ENCODE data around the gene TNFAIP8.

TNFAIP8 gene

DNA sequence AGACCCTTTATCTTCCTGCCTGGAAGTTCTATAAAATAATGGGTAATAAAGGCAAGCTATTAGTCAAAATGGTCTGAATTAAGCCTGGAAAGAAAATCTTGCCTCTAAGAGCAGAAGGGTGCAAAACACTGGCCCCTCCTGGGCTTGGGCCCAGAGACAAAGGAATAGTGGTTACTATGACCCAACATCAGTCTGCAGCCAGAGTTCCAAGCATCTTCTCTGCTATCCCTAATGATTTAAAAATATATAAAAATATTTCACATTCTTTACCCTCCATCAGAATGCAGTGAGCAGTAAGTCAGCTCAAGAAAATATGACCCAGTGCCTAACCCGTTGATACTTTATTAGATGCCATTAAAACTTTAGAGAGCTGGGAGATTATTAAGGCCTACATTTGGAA, 14.7 kb downstream of the TNFAIP8 start:
- no peak for DNase-seq (ENCODE audit: low read depth in 2 of 2)

GRCh38 chr5:119371146-119371545, 15.3 kb downstream of the TNFAIP8 start:
- DNase-seq (ENCODE audit: low read depth in 2 of 2) = no peak

DNA sequence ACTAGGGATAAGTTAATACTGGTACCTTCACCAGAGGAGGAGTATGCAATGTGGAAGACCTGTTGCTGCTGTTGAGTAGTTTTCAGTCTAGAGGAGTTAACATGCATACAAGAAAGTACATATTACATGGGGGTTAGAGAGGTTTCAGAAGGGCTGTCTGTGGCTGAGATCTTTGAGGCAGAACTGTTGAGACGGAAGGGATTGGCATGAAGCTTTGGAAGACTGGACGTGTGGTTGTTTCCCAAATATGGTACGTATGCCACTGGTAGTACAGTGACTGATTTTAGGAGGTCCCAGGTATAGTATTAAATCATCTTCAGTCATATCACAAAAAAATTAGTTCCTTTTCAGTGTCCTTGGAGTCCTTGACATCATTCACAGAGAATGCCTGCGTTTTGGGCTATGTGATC, 17.6 kb downstream of the TNFAIP8 start:
- DNase-seq (ENCODE audit: low read depth in 2 of 2) = no peak

GRCh38 chr5:119374901-119375300, 19.1 kb downstream of the TNFAIP8 start:
- no peak for DNase-seq (ENCODE audit: low read depth in 2 of 2)

- DNase-seq (ENCODE audit: low read depth in 2 of 2) = no peak
Observed at GRCh38 chr5:119377066-119377465, 21.2 kb downstream of the TNFAIP8 start.

GRCh38 chr5:119378075-119378700, 22.4 kb downstream of the TNFAIP8 start:
- no peak for DNase-seq (ENCODE audit: low read depth in 2 of 2)

- no peak for DNase-seq (ENCODE audit: low read depth in 2 of 2)
Observed at GRCh38 chr5:119379096-119379495, 23.3 kb downstream of the TNFAIP8 start.

- no peak for DNase-seq (ENCODE audit: low read depth in 2 of 2)
Observed at GRCh38 chr5:119379942-119380547, 24.2 kb downstream of the TNFAIP8 start.

- no peak for DNase-seq (ENCODE audit: low read depth in 2 of 2)
Observed at GRCh38 chr5:119382169-119382568, 26.4 kb downstream of the TNFAIP8 start.

- DNase-seq (ENCODE audit: low read depth in 2 of 2) = no peak
Observed at GRCh38 chr5:119383008-119383407, 27.2 kb downstream of the TNFAIP8 start.

- DNase-seq (ENCODE audit: low read depth in 2 of 2) = no peak
Observed at GRCh38 chr5:119385136-119385535, 29.3 kb downstream of the TNFAIP8 start.

DNA sequence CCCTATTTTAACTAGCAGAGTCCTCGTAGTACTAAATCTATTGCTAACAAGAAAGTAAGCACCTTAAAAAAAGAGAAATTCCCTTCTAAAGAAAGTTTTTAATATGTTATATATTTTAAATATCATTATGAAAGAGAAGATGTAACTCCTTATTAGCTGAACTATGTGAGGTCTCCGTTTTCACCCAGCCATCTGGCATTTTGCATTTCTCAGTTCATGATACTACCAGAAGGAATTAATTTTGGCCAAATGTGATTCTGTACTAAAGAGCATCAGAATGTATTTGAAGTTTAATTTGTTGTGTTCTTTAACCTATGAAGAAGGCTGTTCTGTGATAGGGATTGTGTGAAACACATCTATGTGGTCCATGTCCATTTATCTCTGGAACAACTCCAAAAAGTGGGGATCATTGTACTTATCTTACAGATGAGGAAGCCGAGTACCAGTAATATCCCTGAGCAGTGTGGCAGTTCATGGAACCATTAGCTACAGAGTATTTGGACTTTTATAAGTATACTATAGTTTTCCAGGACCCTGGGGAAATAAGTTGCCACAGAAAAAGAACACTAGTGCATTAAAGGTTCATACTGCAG, 29.8 kb downstream of the TNFAIP8 start:
- DNase-seq (ENCODE audit: low read depth in 2 of 2) = no peak

GRCh38 chr5:119386596-119387344, 31.0 kb downstream of the TNFAIP8 start:
- no peak for DNase-seq (ENCODE audit: low read depth in 2 of 2)

- no peak for DNase-seq (ENCODE audit: low read depth in 2 of 2)
Observed at GRCh38 chr5:119387945-119388618, 32.3 kb downstream of the TNFAIP8 start.

DNA sequence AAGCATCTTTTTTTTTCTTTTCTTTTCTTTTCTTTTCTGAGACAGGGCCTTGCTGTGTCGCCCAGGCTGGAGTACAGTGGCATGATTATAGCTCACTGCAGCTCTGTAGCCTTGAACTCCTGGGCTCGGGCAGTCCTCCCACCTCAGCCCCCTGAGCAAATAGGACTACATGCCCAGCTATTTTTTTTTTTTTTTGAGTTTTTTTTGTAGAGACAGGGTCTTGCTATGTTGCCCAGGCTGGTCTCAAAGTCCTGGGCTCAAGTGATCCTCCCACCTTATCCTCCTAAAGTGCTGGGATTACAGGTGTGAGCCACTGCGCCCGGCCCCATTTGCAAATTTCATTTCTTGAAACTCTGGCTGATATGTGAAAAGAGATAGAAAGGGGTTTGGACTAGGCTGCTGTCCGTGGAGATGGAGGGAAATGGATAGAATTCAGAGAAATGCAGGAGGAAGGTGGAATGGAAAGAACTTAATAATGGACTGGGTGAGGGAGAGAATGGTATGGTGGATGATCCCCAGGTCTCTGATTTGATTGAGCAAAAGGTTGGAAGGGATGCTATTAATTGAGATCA, 32.9 kb downstream of the TNFAIP8 start:
- no peak for DNase-seq (ENCODE audit: low read depth in 2 of 2)

DNA sequence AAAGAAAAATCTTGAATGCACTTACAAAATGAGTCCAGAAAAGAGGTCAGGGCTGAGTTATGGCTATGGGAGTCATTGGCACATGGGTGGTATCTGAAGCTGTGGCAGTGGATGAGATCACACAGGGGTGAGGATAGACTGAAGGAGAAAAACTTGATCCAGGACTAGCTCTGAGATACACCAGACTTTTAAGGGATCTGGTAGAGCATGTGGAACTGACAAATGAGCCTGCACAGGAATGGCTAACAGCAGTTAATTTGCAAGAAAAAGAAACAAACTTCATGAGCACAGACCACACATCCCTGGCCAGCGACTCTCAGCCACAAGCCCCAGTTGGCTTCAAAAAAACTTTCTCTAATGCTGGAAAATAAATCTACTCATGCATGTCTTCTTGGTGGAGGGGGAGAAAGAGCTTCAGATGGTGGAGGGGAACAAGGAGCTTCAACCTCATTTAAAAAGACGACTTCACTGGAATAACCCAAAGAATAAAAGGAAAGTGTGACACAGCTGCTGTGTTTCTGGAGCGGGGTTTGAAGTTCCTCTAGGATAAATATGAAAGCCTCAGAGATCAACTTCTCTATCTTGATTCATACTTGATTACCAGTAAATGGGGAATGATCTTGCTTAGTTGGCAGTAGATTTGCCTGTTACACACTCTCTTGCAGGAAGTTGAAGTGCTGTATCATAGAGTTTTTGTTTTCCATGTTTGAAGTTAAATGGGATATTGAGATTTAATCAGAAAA, 33.6 kb downstream of the TNFAIP8 start:
- no peak for DNase-seq (ENCODE audit: low read depth in 2 of 2)

DNA sequence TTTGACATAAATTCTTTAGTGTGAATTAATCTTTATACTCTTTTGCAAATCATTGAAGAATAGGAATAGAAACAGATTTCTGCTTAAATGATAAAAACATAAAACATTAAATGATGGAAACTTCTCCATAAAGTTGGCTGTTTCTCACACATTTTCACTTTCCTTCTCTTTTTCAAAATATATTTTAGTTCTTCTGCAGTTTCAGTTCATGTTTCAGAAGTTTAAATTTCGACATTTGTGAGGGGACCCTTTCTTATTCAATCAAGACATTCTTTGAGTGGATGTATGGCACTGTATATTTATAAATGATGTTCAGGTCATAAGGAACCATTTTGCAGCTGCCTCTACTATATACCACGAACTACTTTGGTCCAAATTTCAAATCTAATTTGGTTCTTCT, 34.6 kb downstream of the TNFAIP8 start:
- no peak for DNase-seq (ENCODE audit: low read depth in 2 of 2)

DNA sequence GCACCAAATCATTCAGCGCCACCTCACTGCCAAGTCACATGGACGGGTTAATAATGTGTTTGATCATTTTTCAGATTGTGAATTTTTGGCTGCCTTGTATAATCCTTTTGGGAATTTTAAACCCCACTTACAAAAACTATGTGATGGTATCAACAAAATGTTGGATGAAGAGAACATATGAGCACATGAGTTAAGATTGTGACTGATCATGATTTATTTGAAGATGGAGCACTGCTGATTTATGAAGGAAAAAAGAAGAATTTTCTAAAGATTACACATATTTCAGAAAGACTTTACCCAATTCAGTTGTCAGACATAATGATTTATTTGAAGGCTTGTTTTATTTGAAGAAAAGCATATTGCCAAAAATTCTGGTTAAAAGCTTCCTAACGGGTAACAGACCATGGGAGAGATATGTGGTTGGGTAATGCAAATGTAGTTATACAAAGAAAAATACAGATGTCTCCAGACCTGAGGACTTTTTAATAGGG, 37.4 kb downstream of the TNFAIP8 start:
- DNase-seq (ENCODE audit: low read depth in 2 of 2) = no peak

GRCh38 chr5:119393746-119394145, 37.9 kb downstream of the TNFAIP8 start:
- DNase-seq (ENCODE audit: low read depth in 2 of 2) = no peak

DNA sequence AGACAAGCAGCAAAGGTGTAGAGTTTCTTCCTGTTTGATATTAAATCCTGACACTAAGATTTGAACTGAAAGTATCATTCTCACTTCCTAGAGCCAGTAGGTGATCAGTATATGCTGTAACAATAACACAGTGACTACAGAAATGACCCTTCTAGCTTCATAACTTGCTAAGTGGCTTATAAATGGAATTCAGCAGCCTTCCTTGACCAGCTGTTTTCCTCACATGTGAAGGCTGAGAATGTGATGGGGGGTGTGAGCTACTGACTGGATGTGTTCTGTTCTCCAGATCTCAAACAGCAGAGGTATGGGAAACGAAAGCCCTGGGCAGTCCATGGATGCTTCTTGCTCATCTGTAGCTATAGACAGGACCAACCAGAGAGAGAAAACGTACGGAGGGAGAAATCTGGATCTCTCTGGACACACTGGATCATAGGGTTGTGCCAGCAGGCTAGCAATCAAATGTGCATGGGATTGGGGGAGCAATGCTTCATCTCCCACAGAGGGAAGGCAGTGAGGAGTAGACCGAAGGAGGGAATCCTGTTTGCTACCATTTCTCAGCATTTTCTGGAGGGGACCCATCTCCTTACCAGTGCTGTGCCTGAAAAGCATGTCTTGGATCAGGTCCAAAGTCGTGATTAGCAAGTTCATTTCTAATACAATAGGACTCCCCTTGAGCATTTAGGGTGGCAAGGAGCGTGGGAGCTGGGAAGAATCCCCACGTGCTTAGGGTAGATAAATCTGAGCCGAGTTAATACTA, 39.4 kb downstream of the TNFAIP8 start:
- no peak for DNase-seq (ENCODE audit: low read depth in 2 of 2)

Data from stimulated activated CD4-positive, alpha-beta T cell treated with anti-CD3 and anti-CD28 coated beads, Interleukin-4, amount 100 ng/mL, for 48 hours (primary cell).